Vagina (tissue), 2 donors: Measurements from ENCODE around the gene VPS39. TPM values are rescaled to one million over a fixed set of nuclear protein-coding genes. Genes with fewer than 3 reads are reported as not detected.
A peak's percentile ranks its signal among the peaks of the same experiment; 100 is the strongest.

Experiments
- DNase-seq, 2 donors: peaks; one replicate each; pipeline ENCODE4 v3.0.0-alpha.2; 2017; ENCODE audit errors: extremely low spot score in 2 of 2
- H3K27ac ChIP-seq: fragments of 200-600 bp; sonication (generic); one replicate; pipeline ENCODE4 v1.5.1; 2019
- H3K27me3 ChIP-seq: fragments of 200-600 bp; sonication (generic); one replicate; pipeline ENCODE4 v1.5.1; 2019
- H3K36me3 ChIP-seq, 2 donors: fragments of 200-600 bp; sonication (generic); one replicate each; pipeline ENCODE4 v1.5.1; 2017 to 2019
- H3K4me1 ChIP-seq: fragments of 200-600 bp; sonication (generic); one replicate; pipeline ENCODE4 v1.5.1; 2019
- H3K4me3 ChIP-seq, 2 donors: fragments of 200-600 bp; sonication (generic); 1 replicate in 1 of 2; 2 replicates in 1 of 2; pipeline ENCODE4 v1.5.1; 2016 to 2019
- H3K9me3 ChIP-seq: fragments of 200-600 bp; sonication (generic); one replicate; pipeline ENCODE4 v1.5.1; 2019
- POLR2A ChIP-seq, 2 donors: fragments of 450-650 bp; IDR thresholded peaks; one replicate each; pipeline ENCODE4 v1.6.1; 2017; ENCODE audit warnings: antibody characterized with exemption in 2 of 2, mild to moderate bottlenecking in 2 of 2, moderate library complexity in 2 of 2
- POLR2AphosphoS5 ChIP-seq, 2 donors: sonication (generic); formaldehyde crosslinking; IDR thresholded peaks; one replicate each; pipeline ENCODE4 v1.9.0; 2017; ENCODE audit warnings: antibody characterized with exemption in 2 of 2, mild to moderate bottlenecking in 2 of 2, low read depth in 1 of 2; ENCODE audit not compliant: insufficient read depth in 1 of 2
- intact Hi-C: fragments of 100-400 bp; cut with DNase I; formaldehyde crosslinking; loops from one replicate; pipeline ENCODE4 v1.15.1; 2023
- total RNA-seq: library from RNA; depleted of rRNA; stranded (reverse); fragments of >200 nt; gene quantifications from one replicate; pipeline ENCODE4 v1.2.3, GENCODE V29; 2016
- TF ChIP-seq, protein P1 (sequence below), 3 experiments: fragments of 450-650 bp in 2 of 3; fragments of 200-600 bp in 1 of 3; sonication (generic) in 1 of 3; IDR thresholded peaks; one replicate each; pipeline ENCODE4 v1.5.1; 2017 to 2019; ENCODE audit warnings: antibody characterized with exemption in 3 of 3, mild to moderate bottlenecking in 2 of 3, moderate library complexity in 2 of 3

Gene VPS39
- total RNA-seq, 1 donor from 2014 or later = 85.2 TPM

DNA sequence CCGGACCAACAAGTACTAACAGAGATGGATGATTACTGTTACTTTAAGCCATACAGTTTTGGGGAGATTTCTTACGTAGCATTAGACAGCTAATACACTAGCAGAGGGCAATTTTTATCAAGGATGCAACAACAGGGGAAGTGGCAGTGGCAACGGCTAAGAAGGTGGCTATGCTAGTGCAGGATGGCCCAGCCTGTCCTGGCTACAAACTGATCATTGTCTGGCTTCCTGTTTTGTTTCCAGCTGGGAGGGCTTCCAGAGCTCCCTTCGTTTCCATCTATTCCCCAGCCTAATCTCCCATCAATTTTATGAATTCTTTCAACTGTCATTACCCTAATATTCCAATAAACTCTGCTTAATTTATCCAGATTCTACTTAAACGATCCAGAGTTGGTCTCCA is 35.6 kb downstream of the VPS39 start:
- Histone ChIP-seq H3K4me1 (no peaks in the 10 kb centered on the region), H3K27ac (no peak overlapping the region), H3K36me3 (peaks cover 0 to 74% of the 10 kb centered on the region in 2 donors), H3K9me3 (no peaks in the 10 kb centered on the region), H3K27me3 (no peaks in the 10 kb centered on the region), H3K4me3 (no peak overlapping the region)
- no peak for DNase-seq
- TF ChIP-seq POLR2A (IDR thresholded peaks at IDR 0.05) = no peak
- no peak for TF ChIP-seq POLR2AphosphoS5 (IDR thresholded peaks at IDR 0.05; ENCODE audit: insufficient read depth in 1 of 2, low read depth in 1 of 2)
- TF ChIP-seq, protein P1, sequence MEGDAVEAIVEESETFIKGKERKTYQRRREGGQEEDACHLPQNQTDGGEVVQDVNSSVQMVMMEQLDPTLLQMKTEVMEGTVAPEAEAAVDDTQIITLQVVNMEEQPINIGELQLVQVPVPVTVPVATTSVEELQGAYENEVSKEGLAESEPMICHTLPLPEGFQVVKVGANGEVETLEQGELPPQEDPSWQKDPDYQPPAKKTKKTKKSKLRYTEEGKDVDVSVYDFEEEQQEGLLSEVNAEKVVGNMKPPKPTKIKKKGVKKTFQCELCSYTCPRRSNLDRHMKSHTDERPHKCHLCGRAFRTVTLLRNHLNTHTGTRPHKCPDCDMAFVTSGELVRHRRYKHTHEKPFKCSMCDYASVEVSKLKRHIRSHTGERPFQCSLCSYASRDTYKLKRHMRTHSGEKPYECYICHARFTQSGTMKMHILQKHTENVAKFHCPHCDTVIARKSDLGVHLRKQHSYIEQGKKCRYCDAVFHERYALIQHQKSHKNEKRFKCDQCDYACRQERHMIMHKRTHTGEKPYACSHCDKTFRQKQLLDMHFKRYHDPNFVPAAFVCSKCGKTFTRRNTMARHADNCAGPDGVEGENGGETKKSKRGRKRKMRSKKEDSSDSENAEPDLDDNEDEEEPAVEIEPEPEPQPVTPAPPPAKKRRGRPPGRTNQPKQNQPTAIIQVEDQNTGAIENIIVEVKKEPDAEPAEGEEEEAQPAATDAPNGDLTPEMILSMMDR (IDR thresholded peaks at IDR 0.05) = no peak
- intact Hi-C loops = no loop called here

DNA sequence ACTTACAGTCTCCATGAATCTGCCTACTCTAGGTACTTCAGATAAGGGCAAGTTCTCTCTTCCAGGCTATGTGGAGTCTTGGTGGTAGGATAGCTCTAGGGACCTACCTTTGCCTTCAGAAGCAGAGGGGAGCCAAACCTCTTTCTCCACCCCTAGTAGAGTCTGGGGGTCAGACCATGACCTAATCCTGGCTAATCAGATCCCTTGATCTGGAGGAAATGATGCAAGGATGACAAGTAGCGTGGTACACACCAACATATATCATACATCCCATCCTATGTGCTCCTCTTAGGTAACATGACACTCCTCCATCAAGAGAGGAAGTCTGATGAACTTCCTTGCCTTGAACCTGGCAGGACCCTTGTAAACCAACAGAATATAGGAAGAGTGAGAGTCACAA is 36.3 kb downstream of the VPS39 start:
- H3K27me3 ChIP-seq = no peaks in the 10 kb centered on the region
- TF ChIP-seq POLR2AphosphoS5 (IDR thresholded peaks at IDR 0.05; ENCODE audit: insufficient read depth in 1 of 2, low read depth in 1 of 2) = no peak
- TF ChIP-seq POLR2A (IDR thresholded peaks at IDR 0.05) = no peak
- TF ChIP-seq, protein P1 (IDR thresholded peaks at IDR 0.05) = no peak
- H3K36me3 ChIP-seq = peaks cover 0 to 76% of the 10 kb centered on the region in 2 donors
- DNase-seq = peak in 1 of 2 donors; percentile 49
- no peaks in the 10 kb centered on the region for H3K4me1 ChIP-seq
- no peak overlapping the region for H3K4me3 ChIP-seq
- H3K27ac ChIP-seq = no peak overlapping the region
- H3K9me3 ChIP-seq = no peaks in the 10 kb centered on the region
- intact Hi-C loops = no loop called here

DNA sequence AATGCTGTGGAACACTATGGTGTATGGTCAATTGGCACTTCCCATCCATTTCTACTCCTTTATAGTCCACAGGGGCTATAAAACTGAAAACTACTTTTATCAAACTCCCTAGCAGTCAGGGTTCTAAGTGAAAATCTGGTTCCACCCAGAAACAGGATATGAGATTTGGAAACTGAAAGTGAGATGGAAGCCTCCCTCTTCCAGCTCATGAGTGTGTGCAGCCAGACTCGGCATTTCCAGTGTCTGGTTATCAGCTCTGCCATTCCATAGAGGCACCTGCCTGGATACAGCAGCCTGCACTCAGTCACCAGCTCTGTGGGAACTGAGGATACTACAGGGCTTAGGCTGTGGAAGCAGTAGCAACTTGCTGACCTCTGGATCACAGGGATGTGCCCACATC is 37.0 kb downstream of the VPS39 start:
- peak in 1 of 2 donors; percentile 25 for DNase-seq
- Histone ChIP-seq H3K27me3 (no peaks in the 10 kb centered on the region), H3K4me3 (no peak overlapping the region), H3K4me1 (no peaks in the 10 kb centered on the region), H3K36me3 (peaks cover 2 to 81% of the 10 kb centered on the region in 2 donors), H3K27ac (no peak overlapping the region), H3K9me3 (no peaks in the 10 kb centered on the region)
- intact Hi-C loops = no loop called here
- TF ChIP-seq POLR2A (IDR thresholded peaks at IDR 0.05) = no peak
- TF ChIP-seq POLR2AphosphoS5 (IDR thresholded peaks at IDR 0.05; ENCODE audit: insufficient read depth in 1 of 2, low read depth in 1 of 2) = no peak
- TF ChIP-seq, protein P1 (IDR thresholded peaks at IDR 0.05) = no peak

DNA sequence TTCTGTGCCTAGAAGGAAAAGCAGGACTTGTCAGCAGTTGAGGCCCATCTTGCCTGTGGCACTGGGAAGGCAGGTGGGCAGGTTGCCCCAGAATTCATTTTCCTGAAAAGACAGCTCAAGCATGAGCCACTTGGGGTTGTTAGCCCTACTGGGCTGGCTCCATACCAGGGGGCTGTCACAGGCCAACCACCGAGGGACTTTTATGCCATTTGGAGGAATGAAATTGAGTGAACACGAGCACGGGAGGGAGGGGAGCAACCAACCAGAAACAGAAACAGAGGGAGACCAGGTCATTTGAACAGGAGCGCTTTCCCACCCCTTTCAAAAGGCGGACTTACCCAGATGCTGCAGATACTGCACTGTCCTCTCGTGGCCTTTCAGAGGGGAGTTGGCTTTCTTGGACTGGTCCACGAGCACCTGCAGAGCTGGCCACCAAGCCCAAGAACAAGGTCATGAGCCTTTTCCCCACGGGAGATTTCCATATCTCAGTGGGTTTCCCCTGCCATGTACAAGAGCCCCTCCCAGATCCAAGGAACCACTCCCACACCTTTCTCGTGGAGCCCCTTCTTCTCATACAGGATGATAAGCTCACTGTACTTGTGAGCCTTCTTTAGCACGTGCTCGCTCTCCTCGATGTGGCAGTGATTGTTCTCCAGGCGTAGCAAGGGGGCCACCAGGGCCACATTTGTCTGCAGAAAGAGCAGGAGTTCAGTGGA is 41.7 kb downstream of the VPS39 start:
- Histone ChIP-seq H3K4me1 (no peaks in the 10 kb centered on the region), H3K9me3 (no peaks in the 10 kb centered on the region), H3K4me3 (no peak overlapping the region), H3K27me3 (no peaks in the 10 kb centered on the region), H3K36me3 (peaks cover 6 to 86% of the 10 kb centered on the region in 2 donors), H3K27ac (no peak overlapping the region)
- intact Hi-C loops = no loop called here
- no peak for TF ChIP-seq POLR2AphosphoS5 (IDR thresholded peaks at IDR 0.05; ENCODE audit: insufficient read depth in 1 of 2, low read depth in 1 of 2)
- peak in 1 of 2 donors; percentile 67 for DNase-seq

DNA sequence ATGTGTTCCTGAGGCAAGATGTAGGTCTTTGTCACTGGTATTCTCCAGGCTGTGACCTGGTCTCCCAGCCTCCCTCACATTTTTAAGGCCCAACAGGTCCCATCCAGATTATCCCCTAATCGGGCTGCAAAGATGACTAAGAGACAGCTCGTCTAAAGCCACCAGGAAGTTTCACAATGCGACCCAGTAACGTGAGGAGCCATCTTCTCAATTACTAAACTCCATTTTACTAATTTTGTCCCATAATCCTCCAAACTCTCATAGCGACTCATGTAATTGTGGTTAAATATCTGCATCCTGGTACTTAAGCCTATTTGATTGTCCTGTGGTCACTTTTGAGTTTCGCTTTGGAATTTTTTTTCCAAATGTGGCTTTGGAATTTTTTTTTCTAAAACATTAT is 43.0 kb downstream of the VPS39 start:
- Histone ChIP-seq H3K27me3 (no peaks in the 10 kb centered on the region), H3K36me3 (peaks cover 6 to 94% of the 10 kb centered on the region in 2 donors), H3K4me3 (no peak overlapping the region), H3K9me3 (no peaks in the 10 kb centered on the region), H3K27ac (no peak overlapping the region), H3K4me1 (no peaks in the 10 kb centered on the region)
- no peak for DNase-seq
- TF ChIP-seq, protein P1 (IDR thresholded peaks at IDR 0.05) = no peak
- TF ChIP-seq POLR2A (IDR thresholded peaks at IDR 0.05) = no peak
- no peak for TF ChIP-seq POLR2AphosphoS5 (IDR thresholded peaks at IDR 0.05; ENCODE audit: insufficient read depth in 1 of 2, low read depth in 1 of 2)
- intact Hi-C loops = no loop called here
